AG10803 (cell line): ENCODE results near the gene DLGAP1.

Experiments used
- DNase-seq: peaks from one replicate; pipeline ENCODE4 v3.0.0; 2010; ENCODE audit warnings: low read depth
- H3K4me3 ChIP-seq: 2 replicates; pipeline ENCODE4 v1.5.1; 2011; ENCODE audit warnings: mild to moderate bottlenecking, low read length, control low read depth
- TF ChIP-seq, protein P1 (sequence below): conservative IDR thresholded peaks from 2 replicates; pipeline ENCODE4 v1.5.1; 2011; ENCODE audit warnings: mild to moderate bottlenecking, low read length, control low read depth, inconsistent platforms

Gene DLGAP1

DNA sequence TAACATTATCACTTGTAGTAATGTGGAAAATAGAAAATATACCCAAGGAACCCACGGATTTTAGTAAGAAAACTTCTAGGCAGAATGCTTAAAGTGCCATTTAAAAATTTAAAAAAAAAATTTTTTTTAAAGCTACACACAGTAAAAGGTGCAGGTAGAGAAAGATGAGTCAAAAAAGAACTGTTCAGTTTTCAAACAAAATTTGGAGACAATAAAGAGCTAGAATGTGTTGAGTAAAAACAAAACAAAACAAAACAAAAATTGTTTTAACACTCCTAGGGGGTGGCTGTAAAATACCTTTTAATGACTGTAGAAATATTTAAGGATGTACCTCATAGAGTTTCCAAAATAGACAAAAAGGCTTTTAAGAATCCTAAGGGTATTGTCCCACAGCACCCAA is 793.1 kb downstream of the DLGAP1 start:
- no peak for DNase-seq
- TF ChIP-seq, protein P1, sequence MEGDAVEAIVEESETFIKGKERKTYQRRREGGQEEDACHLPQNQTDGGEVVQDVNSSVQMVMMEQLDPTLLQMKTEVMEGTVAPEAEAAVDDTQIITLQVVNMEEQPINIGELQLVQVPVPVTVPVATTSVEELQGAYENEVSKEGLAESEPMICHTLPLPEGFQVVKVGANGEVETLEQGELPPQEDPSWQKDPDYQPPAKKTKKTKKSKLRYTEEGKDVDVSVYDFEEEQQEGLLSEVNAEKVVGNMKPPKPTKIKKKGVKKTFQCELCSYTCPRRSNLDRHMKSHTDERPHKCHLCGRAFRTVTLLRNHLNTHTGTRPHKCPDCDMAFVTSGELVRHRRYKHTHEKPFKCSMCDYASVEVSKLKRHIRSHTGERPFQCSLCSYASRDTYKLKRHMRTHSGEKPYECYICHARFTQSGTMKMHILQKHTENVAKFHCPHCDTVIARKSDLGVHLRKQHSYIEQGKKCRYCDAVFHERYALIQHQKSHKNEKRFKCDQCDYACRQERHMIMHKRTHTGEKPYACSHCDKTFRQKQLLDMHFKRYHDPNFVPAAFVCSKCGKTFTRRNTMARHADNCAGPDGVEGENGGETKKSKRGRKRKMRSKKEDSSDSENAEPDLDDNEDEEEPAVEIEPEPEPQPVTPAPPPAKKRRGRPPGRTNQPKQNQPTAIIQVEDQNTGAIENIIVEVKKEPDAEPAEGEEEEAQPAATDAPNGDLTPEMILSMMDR = no peak
- H3K4me3 ChIP-seq = no peak overlapping the region

DNA sequence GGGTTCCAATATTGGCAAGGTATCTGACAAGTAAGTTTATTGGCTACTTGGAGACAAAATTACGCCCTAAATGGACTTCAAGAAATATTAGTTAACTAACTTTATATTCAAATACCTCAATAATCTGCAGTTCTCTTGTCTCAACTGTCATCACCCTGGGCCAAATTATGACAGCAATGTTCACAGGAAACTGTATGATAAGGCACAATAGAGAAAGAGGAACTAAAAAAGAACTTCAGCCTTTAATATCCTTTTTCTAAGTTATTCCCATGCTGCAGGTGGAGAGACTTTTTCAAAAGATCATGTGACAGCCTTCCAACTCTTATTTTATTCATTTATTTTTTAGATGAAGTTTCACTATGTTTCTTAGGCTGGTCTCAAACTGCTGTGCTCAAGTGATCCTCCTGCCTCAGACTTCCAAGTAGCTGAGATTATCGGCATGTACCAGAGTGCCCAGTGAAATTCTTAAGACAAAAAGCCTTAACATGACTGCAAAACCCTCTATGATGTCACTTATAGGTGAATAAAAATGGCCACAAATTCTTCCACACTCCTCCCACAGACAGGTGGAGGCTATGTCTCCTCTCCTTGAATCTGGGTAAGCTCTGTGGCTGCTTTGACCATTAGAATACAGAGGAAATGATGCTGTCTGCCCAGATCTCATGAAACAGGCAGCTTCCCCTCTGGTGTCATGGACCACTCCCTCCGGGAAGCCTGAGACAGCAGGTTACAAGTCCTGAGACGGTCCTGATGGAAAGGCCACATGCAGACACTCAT is 794.2 kb downstream of the DLGAP1 start:
- DNase-seq = no peak
- no peak overlapping the region for H3K4me3 ChIP-seq
- TF ChIP-seq, protein P1 = no peak

DNA sequence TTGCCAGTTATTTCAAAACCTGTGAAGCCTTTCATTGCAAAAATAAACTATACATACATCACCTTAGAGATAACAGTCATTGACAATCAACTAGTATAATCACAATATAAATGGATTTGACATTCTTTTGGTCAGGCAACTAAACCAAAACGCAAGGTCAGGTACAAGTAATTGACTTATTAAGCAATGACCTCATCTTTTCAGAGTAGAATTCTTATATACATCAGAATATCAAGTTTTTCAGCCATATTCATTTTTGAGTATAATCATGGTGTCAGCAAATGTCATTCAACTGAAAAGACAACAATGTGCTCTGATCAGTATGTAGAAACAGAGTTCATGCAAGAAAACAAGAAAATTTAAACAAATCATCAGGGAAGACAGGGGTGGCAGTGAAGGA is 796.6 kb downstream of the DLGAP1 start:
- DNase-seq = no peak
- TF ChIP-seq, protein P1 = no peak
- H3K4me3 ChIP-seq = no peak overlapping the region

DNA sequence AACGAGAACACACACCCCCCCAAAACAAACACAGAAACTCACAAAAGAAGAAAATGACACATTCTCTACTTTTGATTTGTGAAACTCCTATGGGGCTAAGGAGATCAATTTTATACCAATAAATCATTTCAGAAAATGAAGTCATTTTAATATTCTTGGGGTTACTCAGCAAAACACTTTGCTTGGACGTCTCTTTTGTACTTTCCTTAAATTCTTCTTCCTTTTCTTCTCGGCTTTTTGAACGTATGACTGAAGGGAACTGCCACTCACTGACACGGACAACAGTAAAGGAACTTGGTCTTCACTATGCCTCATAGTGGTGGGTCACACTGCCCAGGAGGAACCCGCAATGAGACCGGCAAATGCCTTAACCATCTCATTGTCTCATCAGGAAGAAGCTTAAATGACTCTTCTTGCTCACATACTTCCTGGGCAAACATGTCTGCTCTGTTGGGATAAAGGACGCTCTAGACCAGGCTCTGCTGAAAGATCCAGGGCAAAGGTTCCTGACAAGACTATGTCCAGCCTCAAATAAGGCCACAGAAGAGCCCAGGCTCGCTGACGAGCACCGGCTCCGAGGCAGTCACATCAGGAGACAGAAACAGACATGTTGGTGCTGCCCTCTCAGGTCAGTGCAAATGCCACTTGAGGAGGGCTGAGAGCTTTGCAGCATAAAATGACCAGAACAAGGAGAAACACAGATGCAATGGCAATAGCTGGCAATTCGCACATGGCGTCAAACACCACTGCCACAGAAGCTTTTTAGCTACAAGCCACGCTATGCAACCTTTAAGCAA is 799.7 kb downstream of the DLGAP1 start:
- TF ChIP-seq, protein P1 = no peak
- no peak for DNase-seq
- H3K4me3 ChIP-seq = no peak overlapping the region

DNA sequence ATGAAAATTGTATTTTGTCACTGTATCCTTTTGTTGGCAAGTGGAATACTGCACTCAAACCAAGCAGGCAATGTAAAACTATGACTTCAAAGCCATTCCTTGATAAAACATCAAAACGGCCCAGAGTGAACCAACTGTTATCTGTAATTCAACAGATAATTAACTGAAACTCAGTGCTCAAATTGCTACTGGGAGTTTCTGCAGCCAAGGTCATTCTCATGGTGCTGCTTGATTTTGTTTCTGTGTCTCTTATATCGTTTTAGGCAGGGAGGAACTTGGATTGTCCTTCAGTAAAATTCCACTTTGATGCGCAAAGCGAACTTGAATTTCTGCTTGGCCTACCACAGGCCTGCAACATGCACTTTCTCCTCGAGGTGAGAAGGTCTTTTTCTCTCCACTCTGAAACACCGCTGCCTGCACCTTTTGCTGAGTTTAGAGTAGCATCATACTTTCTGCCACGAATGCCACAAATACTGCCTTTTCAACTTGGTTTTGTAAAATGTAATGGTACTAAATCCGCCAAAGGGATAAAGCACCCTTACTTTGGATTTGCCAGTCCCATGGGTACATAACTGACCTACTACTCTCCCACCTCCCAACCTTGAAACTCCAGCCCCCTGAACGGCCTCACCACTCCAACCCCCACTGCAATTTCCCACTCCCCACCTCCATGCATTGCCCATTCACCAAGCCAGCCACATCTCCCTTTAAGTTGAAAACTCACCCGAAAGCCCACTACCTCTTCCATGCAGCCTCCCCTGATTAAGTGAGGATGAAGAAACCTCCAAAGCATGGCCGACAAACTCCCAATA is 800.5 kb downstream of the DLGAP1 start:
- H3K4me3 ChIP-seq = no peak overlapping the region
- DNase-seq = no peak
- TF ChIP-seq, protein P1 = no peak

DNA sequence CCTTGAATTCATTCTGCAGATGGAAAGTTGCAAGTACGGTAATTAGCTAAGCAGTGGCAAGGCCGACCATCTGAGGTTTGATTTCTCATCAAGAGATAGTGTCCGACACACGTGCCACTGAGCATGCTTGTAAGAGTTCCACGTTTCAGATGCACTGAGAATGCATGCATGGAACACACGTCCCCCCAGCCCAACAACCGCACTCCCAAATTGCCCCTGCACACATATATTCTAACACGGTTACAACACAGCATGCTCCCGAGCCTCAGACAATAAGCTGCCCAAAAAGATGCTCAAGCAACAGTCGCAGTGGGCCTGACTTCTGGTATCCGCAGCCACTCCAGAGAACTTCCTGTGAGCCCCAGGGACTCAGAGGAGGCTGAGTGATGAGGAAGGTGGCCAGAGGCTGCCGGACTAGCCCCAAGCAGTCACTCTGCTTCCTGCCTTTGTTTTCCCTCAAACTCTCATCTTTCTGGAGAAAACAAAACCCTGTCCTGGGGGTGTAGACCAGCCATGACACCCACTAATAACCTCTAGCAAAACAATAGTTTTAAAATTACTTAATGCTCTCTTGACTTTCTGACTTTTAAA is 801.2 kb downstream of the DLGAP1 start:
- no peak for DNase-seq
- no peak overlapping the region for H3K4me3 ChIP-seq
- TF ChIP-seq, protein P1 = no peak
